IPS-NIHi7 (cell line): ENCODE results near the gene ACCS.

ENCODE experiments used
- DNase-seq: peaks from one replicate; pipeline ENCODE4 v3.0.0; 2012; ENCODE audit warnings: mixed read lengths; ENCODE audit errors: extremely low spot score

Gene ACCS

GRCh38 chr11:44088871-44089270 lies 22.8 kb downstream of the ACCS start:
- DNase-seq, result no peak

DNA sequence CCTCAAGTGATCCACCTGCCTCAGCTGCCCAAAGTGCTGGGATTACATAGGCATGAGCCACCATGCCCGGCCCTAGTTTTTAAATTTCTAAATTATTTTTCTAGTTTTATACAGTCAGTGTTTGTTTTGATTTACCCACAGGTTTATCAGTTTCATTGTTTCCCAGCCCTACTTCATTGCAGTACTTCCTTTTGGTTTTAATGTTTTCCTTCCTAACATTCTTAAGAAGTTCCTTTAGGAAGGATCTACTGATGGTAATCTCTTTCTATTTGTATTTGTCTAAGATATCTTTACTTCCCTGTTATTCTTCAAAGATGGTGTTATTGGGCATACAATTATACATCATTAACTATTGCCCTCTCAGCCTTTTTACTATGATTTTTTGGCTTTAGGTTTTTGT lies 24.5 kb downstream of the ACCS start:
- no peak for DNase-seq

- DNase-seq, result peak; percentile 89
Measured at GRCh38 chr11:44094260-44094868, 28.3 kb downstream of the ACCS start.

DNA sequence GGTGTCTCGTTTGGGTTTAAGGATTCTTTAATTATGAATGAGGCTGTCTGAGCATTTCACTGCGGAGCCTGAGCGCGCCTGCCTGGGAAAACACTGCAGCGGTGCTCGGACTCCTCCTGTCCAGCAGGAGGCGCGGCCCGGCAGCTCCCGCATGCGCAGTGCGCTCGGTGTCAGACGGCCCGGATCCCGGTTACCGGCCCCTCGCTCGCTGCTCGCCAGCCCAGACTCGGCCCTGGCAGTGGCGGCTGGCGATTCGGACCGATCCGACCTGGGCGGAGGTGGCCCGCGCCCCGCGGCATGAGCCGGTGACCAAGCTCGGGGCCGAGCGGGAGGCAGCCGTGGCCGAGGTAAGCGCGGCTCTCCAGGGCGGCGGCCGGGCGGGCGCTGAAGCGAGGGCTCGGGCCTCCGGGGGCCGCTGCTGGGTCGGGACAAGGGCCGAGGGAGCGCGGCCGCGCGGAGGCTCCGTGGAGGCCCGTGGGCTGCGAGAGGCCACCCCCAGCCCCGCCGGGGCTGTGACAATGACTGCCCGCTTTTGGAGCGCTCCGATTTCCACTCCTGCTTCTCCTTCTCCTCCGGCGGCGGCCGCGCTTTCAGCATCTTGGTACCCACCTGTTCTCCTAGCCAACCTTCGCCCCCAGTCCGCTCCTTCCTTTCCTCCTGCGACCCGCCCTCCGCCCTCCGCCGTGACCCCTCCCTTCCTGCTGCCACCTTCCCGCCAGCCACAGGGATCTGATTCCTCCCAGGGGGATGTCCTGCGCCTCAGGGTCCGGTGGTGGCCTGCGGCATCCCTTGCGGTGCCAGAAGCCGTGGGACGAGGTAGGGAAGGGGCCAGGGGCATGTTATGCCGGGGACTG lies 29.7 kb downstream of the ACCS start, which contains the start of gene EXT2:
Gene EXT2, plus strand, starts transcription at position 173 of the 854 bp plus-strand sequence. CDS start 12,035 bp downstream, outside the sequence.
- DNase-seq, result peak; percentile 98

- DNase-seq, result peak; percentile 18
Measured at GRCh38 chr11:44096360-44097185, 30.5 kb downstream of the ACCS start.

- DNase-seq, result no peak
Measured at GRCh38 chr11:44097821-44098220, 31.8 kb downstream of the ACCS start.

DNA sequence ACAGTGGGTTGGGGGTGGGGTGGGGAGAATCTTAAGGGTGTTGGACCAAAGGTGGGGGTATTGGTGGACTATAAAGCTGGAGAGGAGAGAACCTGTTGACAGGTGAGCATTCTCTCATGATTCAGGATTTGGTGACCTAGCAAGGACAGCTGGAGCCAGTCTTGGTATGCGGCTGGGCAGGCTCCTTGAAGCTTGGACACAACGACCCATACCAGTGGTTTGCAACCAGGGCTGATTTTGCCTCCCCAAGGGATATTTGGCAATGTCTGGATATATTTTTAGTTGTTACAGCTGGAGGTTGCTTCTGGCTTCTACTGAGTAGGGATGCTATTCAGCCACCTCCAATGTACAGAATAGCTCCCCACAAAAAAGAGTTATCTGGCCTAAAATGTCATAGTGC lies 35.0 kb downstream of the ACCS start:
- no peak for DNase-seq

GRCh38 chr11:44104481-44105294 lies 38.6 kb downstream of the ACCS start:
- DNase-seq, result peak; percentile 46

DNA sequence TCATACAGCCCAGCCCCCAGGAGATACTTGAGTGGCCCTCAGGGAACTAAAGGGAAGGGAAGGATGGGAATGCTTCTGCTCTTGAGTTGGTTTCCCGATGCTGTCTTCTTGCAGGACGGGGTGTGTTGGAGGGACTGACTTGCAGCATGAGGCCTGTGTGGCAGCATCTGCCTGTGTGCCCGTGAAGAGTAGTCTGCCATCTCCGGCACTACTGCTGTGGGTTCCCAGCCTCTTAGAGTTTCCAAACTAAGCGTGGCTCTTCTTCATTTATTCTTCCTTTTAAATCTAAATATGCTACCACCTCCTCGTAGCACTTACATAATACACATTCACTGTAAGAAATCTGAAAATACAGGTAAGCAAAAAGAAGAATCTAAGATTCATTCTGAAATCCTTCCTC lies 42.2 kb downstream of the ACCS start:
- DNase-seq, result no peak

DNA sequence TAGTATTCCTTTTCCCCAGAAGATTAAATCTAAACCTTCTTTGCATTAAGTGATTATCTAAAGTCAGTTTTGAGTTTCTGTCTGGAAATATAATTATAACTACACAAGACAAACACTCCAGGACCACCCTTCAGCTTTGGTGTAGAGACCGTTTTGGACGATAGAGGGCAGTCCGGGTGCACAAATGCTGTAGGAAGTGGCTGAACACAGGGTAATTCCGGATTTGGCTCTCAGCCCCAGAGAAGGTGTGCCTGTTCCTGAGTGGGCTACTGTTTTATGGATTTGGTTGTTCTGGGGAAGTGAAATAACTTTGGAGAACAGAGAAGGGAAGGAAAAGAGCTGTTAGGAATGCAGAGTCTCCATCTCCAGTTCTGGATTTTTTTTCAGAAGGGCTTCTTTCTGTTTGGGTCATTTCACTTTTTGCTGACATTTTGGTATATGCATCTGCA lies 44.2 kb downstream of the ACCS start:
- DNase-seq, result peak; percentile 67

- no peak for DNase-seq
Measured at GRCh38 chr11:44112091-44112821, 46.2 kb downstream of the ACCS start.

DNA sequence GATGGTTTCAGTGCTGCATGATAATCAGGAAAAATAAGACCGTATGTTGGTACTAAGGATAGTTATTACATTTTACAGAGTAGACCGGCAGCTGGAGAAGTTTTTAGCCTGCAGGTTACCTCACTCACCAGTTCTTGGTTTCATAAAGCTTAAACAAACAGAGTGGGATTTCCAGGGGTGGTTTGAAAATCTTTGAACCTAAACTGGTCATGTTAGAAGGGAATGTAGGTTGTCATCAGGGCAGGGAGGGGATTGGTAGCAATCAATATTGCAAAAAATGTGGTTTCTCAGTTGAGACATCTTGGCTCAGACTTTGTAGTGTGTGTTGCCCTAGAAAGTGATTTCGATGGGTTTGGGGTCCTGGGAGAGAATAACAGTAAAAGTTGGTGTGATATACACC lies 46.9 kb downstream of the ACCS start:
- no peak for DNase-seq

- DNase-seq, result no peak
Measured at GRCh38 chr11:44113572-44113971, 47.5 kb downstream of the ACCS start.

- DNase-seq, result no peak
Measured at GRCh38 chr11:44116234-44116830, 50.3 kb downstream of the ACCS start.

DNA sequence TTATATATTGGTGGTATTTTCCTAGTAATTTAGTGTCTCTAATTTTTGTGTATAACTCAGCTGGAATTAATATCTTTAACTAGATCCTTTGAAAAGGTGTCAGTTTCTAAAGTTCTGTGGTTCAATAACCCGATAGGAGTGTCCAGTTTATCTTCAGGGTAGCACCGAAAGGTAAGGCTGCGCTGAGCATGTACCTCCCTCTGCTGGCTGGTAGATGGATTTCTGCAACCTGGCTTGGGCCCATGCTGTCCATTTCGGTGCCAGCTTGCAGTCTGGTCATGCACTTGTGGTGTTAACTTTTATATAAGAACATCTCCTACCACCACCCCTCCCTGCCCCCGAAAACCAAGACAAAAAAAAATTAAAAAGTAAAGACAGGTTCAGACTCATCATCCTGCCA lies 54.1 kb downstream of the ACCS start:
- DNase-seq, result peak; percentile 40

DNA sequence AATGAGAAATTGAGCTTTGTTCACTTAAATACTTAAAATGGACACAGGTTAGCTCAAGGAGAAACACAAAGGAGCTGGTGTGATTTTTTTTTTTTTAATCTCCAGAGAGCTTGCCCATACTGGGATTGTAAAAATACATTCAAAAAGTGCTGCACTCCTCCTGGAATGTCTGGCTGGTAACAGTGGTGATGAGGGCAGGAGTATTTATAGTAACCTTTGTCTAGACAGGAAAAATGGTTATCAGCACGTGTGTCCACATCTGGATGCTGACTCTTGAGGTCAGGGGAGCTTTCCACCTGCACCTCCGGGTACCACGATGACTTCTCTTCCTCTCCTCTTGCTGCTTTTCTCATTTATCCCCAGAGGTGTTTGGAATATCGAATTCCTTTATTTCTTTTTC lies 59.5 kb downstream of the ACCS start:
- DNase-seq, result no peak

- no peak for DNase-seq
Measured at GRCh38 chr11:44126304-44126703, 60.2 kb downstream of the ACCS start.

GRCh38 chr11:44127130-44127529 lies 61.1 kb downstream of the ACCS start:
- DNase-seq, result no peak

DNA sequence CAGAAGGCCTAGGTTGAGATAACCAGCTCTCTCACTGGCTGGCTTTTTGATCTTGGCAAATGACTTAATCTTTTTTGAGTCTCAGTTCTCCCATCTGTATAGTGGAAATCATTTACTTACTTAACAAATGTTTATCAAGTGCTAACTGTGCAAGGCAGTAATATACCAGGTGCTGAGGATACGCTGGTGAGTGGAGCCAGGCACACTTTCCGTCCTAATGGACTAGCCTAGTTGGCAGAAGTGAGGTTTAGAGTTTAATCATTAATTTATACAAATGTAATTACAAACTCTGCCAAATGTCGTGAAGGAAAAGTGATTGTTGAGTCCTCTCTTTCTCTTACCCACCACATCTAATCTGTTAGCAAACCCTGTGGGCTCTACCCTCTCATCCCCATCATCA lies 62.7 kb downstream of the ACCS start:
- DNase-seq, result no peak

- DNase-seq, result no peak
Measured at GRCh38 chr11:44130751-44131150, 64.7 kb downstream of the ACCS start.
